ENCODE results near the gene ANO10.
"Not testable (repeated sequence)": the region's sequence is repeated elsewhere in the genome, so short reads cannot be mapped to it uniquely, and the experiment has no call there.

Gene ANO10

GRCh38 chr3:43596178-43596577, 25.6 kb downstream of the ANO10 start:
- not testable (repeated sequence) for H3K4me3 ChIP-seq (ENCODE audit: low read length); H3K27ac ChIP-seq (ENCODE audit: low read length); H3K27me3 ChIP-seq (ENCODE audit: control insufficient read depth, insufficient read depth, low read length); H3K9me3 ChIP-seq (ENCODE audit: control insufficient read depth, low read depth, low read length); H3K4me1 ChIP-seq (ENCODE audit: control insufficient read depth, low read depth, low read length); H3K9ac ChIP-seq (ENCODE audit: low read length)
- peaks cover 11% of the 10 kb centered on the region for H3K36me3 ChIP-seq (ENCODE audit: control insufficient read depth, low read depth, low read length)

- H3K4me3 ChIP-seq (ENCODE audit: low read length); H3K9ac ChIP-seq (ENCODE audit: low read length); H3K4me1 ChIP-seq (ENCODE audit: control insufficient read depth, low read depth, low read length); H3K27ac ChIP-seq (ENCODE audit: low read length); H3K27me3 ChIP-seq (ENCODE audit: control insufficient read depth, insufficient read depth, low read length); H3K9me3 ChIP-seq (ENCODE audit: control insufficient read depth, low read depth, low read length): not testable (repeated sequence)
- H3K36me3 ChIP-seq (ENCODE audit: control insufficient read depth, low read depth, low read length), result peaks cover 13% of the 10 kb centered on the region
Measured at GRCh38 chr3:43595280-43595679, 26.5 kb downstream of the ANO10 start.

DNA sequence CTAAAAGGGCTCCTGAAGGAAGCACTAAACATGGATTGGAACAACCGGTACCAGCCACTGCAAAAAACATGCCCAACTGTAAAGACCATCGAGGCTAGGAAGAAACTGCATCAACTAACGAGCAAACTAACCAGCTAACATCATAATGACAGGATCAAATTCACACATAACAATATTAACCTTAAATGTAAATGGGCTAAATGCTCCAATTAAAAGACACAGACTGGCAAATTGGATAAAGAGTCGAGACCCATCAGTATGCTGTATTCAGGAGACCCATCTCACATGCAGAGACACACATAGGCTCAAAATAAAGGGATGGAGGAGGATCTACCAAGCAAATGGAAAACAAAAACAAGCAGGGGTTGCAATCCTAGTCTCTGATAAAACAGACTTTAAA, 28.2 kb downstream of the ANO10 start:
- not testable (repeated sequence) for H3K27ac ChIP-seq (ENCODE audit: low read length); H3K27me3 ChIP-seq (ENCODE audit: control insufficient read depth, insufficient read depth, low read length); H3K9ac ChIP-seq (ENCODE audit: low read length); H3K4me3 ChIP-seq (ENCODE audit: low read length); H3K4me1 ChIP-seq (ENCODE audit: control insufficient read depth, low read depth, low read length); H3K9me3 ChIP-seq (ENCODE audit: control insufficient read depth, low read depth, low read length)
- peaks cover 13% of the 10 kb centered on the region for H3K36me3 ChIP-seq (ENCODE audit: control insufficient read depth, low read depth, low read length)

DNA sequence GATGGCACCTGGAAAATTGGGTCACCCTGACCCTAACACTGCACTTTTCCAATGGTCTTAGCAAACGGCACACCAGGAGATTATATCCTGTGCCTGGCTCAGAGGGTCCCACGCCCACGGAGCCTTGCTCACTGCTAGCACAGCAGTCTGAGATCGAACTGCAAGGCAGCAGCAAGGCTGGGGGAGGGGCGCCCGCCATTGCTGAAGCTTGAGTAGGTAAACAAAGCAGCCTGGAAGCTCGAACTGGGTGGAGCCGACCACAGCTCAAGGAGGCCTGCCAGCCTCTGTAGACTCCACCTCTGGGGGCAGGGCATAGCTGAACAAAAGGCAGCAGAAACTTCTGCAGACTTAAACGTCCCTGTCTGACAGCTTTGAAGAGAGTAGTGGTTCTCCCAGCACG, 29.9 kb downstream of the ANO10 start:
- not testable (repeated sequence) for H3K9ac ChIP-seq (ENCODE audit: low read length); H3K4me3 ChIP-seq (ENCODE audit: low read length); H3K36me3 ChIP-seq (ENCODE audit: control insufficient read depth, low read depth, low read length); H3K27ac ChIP-seq (ENCODE audit: low read length); H3K9me3 ChIP-seq (ENCODE audit: control insufficient read depth, low read depth, low read length); H3K4me1 ChIP-seq (ENCODE audit: control insufficient read depth, low read depth, low read length); H3K27me3 ChIP-seq (ENCODE audit: control insufficient read depth, insufficient read depth, low read length)

- Histone ChIP-seq H3K27me3 (ENCODE audit: control insufficient read depth, insufficient read depth, low read length) (no peaks in the 10 kb centered on the region), H3K9ac (ENCODE audit: low read length) (no peak overlapping the region), H3K27ac (ENCODE audit: low read length) (no peak overlapping the region), H3K36me3 (ENCODE audit: control insufficient read depth, low read depth, low read length) (peaks cover 5% of the 10 kb centered on the region), H3K9me3 (ENCODE audit: control insufficient read depth, low read depth, low read length) (peaks cover 7% of the 10 kb centered on the region), H3K4me3 (ENCODE audit: low read length) (no peak overlapping the region), H3K4me1 (ENCODE audit: control insufficient read depth, low read depth, low read length) (peaks cover 6% of the 10 kb centered on the region)
Measured at GRCh38 chr3:43587303-43587702, 34.5 kb downstream of the ANO10 start.

DNA sequence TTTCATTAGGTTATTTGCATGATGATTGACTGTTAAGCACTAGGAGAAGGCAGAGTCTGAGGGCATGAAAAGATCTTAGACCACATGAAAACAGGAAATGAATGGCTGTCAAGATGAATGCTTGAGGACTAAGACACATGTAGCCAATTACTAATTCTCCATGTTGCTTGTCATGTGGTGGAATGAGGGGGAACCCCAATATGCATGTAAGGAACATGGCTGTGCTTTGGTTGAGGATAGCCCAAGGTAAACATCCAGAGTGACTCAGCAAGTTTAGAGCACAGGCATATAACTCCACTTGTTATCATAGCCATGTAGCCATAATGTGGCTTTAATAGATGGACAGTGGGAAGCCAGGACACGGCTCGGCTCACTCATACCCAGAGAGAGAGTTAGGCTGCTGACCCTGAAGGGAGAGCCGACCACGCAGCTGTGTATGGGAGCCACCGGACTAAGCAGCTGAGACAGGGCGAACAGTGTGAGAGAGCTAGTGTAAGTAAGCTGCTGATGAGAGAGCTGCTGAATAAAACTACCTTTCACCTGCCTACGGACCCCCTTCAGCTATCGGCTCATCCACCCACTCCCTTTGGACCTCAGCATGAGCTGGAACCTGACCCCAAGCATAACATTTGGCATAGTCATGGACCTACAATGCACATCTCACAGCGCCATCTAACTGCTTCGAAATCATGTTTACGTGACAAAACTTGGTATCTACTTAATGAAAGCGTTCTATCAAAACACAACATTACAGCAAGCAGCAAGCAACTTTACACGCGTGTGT, 37.6 kb downstream of the ANO10 start:
- peaks cover 6% of the 10 kb centered on the region for H3K4me1 ChIP-seq (ENCODE audit: control insufficient read depth, low read depth, low read length)
- H3K27ac ChIP-seq (ENCODE audit: low read length), result no peak overlapping the region

DNA sequence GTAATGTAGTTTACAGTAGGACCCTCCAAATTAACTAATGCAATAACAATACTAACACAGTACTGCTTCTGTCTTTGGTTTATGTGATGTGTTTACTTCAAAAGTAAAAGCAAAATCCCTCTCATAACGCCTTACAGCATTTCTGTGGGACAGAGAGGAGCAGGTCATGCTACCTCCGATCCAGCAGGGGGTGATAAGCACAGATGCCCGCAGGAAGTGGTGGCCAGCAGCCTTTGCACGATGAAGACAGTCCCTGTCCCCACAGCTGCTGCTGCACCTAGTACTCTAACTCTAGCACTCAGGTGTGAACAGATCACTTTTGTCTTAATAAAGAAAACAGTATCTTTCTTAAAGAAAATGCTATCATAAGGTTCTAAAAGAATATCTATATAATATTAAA, 38.3 kb downstream of the ANO10 start:
- H3K4me1 ChIP-seq (ENCODE audit: control insufficient read depth, low read depth, low read length), result peaks cover 6% of the 10 kb centered on the region
- no peaks in the 10 kb centered on the region for H3K9me3 ChIP-seq (ENCODE audit: control insufficient read depth, low read depth, low read length)
- no peak overlapping the region for H3K27ac ChIP-seq (ENCODE audit: low read length)
- H3K4me3 ChIP-seq (ENCODE audit: low read length), result no peak overlapping the region
- H3K27me3 ChIP-seq (ENCODE audit: control insufficient read depth, insufficient read depth, low read length), result no peaks in the 10 kb centered on the region
- no peaks in the 10 kb centered on the region for H3K36me3 ChIP-seq (ENCODE audit: control insufficient read depth, low read depth, low read length)
- H3K9ac ChIP-seq (ENCODE audit: low read length), result no peak overlapping the region

More for the DNA sequence above, 37.6 kb downstream of the ANO10 start:
- Histone ChIP-seq H3K27me3 (ENCODE audit: control insufficient read depth, insufficient read depth, low read length) (no peaks in the 10 kb centered on the region), H3K4me3 (ENCODE audit: low read length) (no peak overlapping the region), H3K36me3 (ENCODE audit: control insufficient read depth, low read depth, low read length) (no peaks in the 10 kb centered on the region), H3K9me3 (ENCODE audit: control insufficient read depth, low read depth, low read length) (no peaks in the 10 kb centered on the region), H3K9ac (ENCODE audit: low read length) (no peak overlapping the region)

DNA sequence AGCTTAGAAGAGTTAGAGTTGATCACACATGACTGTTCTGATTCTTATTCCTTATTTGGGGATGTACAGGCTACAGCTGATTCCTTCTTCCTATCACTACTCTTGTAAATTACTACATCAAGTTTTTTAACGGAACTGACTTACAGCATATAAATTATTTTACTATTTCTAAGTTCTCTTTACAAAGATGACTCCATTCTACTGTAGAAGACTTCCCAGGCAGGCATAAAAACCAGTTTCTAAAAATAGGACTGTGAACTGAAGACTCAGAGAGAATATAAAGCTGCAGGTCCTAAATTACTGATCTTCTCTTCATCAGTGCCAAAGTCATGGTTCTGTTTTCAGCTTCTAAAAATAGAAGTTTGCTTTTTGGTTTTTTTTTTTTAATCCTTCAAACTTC, 38.9 kb downstream of the ANO10 start:
- Histone ChIP-seq H3K27me3 (ENCODE audit: control insufficient read depth, insufficient read depth, low read length) (no peaks in the 10 kb centered on the region), H3K9ac (ENCODE audit: low read length) (no peak overlapping the region), H3K4me3 (ENCODE audit: low read length) (no peak overlapping the region), H3K36me3 (ENCODE audit: control insufficient read depth, low read depth, low read length) (no peaks in the 10 kb centered on the region), H3K9me3 (ENCODE audit: control insufficient read depth, low read depth, low read length) (no peaks in the 10 kb centered on the region), H3K27ac (ENCODE audit: low read length) (no peak overlapping the region), H3K4me1 (ENCODE audit: control insufficient read depth, low read depth, low read length) (peaks cover 6% of the 10 kb centered on the region)

GRCh38 chr3:43581343-43581742, 40.5 kb downstream of the ANO10 start:
- Histone ChIP-seq H3K9ac (ENCODE audit: low read length) (no peak overlapping the region), H3K27me3 (ENCODE audit: control insufficient read depth, insufficient read depth, low read length) (no peaks in the 10 kb centered on the region), H3K9me3 (ENCODE audit: control insufficient read depth, low read depth, low read length) (no peaks in the 10 kb centered on the region), H3K36me3 (ENCODE audit: control insufficient read depth, low read depth, low read length) (peaks cover 6% of the 10 kb centered on the region), H3K4me3 (ENCODE audit: low read length) (no peak overlapping the region), H3K4me1 (ENCODE audit: control insufficient read depth, low read depth, low read length) (peaks cover 6% of the 10 kb centered on the region), H3K27ac (ENCODE audit: low read length) (no peak overlapping the region)

DNA sequence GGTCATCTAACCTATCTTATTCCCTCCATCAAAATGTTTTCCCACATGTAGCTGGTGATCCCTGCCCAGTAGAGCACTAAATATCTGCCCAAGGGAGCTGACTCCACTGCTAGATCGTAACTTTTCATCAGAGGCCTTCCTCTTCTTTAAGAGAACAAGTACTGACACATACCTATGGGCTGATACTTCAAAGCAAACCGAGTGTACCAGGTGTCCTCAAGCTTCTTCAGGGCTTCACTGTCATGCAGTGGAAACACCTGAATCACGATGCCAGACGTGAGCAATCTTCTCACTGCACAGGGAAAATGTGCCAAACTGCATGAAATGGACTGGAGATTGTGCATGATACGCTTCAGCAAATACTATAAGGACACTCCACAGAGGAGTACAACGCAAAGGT, 41.6 kb downstream of the ANO10 start:
- peaks cover 2% of the 10 kb centered on the region for H3K4me1 ChIP-seq (ENCODE audit: control insufficient read depth, low read depth, low read length)
- no peak overlapping the region for H3K9ac ChIP-seq (ENCODE audit: low read length)
- H3K27me3 ChIP-seq (ENCODE audit: control insufficient read depth, insufficient read depth, low read length), result no peaks in the 10 kb centered on the region
- peaks cover 12% of the 10 kb centered on the region for H3K36me3 ChIP-seq (ENCODE audit: control insufficient read depth, low read depth, low read length)
- H3K4me3 ChIP-seq (ENCODE audit: low read length), result no peak overlapping the region
- no peaks in the 10 kb centered on the region for H3K9me3 ChIP-seq (ENCODE audit: control insufficient read depth, low read depth, low read length)
- H3K27ac ChIP-seq (ENCODE audit: low read length), result no peak overlapping the region

DNA sequence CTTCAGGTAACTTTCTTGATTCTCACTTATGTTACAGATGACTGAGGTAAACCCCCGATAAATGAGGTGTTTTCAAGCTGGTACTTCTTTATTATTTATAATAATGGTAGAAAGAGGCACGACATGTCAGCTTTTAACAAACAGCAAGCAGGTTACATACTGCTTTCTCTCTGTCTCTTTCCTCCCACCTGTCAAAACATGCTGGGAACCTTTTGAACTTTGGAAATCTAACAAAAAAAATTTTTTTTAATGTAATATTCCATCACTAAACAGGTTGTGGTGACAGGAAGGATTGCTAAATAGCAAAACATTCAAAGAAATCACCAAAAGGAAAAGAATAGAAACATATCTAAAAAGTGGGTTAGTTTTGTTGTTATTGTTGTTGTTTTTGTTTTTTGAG, 48.2 kb downstream of the ANO10 start:
- H3K27me3 ChIP-seq (ENCODE audit: control insufficient read depth, insufficient read depth, low read length), result no peaks in the 10 kb centered on the region
- no peaks in the 10 kb centered on the region for H3K9me3 ChIP-seq (ENCODE audit: control insufficient read depth, low read depth, low read length)
- peaks cover 12% of the 10 kb centered on the region for H3K36me3 ChIP-seq (ENCODE audit: control insufficient read depth, low read depth, low read length)
- H3K9ac ChIP-seq (ENCODE audit: low read length), result no peak overlapping the region
- H3K27ac ChIP-seq (ENCODE audit: low read length), result no peak overlapping the region
- H3K4me1 ChIP-seq (ENCODE audit: control insufficient read depth, low read depth, low read length), result no peaks in the 10 kb centered on the region
- H3K4me3 ChIP-seq (ENCODE audit: low read length), result no peak overlapping the region

DNA sequence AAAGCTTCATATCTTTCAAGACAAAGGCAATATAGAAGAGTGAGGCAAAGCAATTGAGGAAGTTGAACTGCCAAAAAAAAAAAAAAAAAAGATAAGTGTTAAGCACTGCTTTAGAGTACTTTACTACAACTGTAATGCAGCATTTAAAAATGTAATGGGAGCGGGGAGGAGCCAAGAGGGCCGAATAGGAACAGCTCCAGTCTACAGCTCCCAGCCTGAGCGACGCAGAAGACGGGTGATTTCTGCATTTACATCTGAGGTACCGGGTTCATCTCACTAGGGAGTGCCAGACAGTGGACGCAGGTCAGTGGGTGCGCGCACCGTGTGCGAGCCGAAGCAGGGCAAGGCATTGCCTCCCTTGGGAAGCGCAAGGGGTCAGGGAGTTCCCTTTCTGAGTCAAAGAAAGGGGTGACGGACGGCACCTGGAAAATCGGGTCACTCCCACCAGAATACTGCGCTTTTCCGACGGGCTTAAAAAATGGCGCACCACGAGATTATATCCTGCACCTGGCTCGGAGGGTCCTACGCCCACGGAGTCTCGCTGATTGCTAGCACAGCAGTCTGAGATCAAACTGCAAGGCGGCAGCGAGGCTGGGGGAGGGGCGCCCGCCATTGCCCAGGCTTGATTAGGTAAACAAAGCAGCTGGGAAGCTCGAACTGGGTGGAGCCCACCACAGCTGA, 56.0 kb downstream of the ANO10 start:
- H3K9me3 ChIP-seq (ENCODE audit: control insufficient read depth, low read depth, low read length); H3K36me3 ChIP-seq (ENCODE audit: control insufficient read depth, low read depth, low read length); H3K9ac ChIP-seq (ENCODE audit: low read length); H3K4me1 ChIP-seq (ENCODE audit: control insufficient read depth, low read depth, low read length); H3K27ac ChIP-seq (ENCODE audit: low read length); H3K27me3 ChIP-seq (ENCODE audit: control insufficient read depth, insufficient read depth, low read length): not testable (repeated sequence)
- H3K4me3 ChIP-seq (ENCODE audit: low read length), result peak overlapping the region; percentile 25

All from iPS-18a (cell line).